ENCODE measurements around the gene ENKD1. TPM values are rescaled to one million over a fixed set of nuclear protein-coding genes. Genes with fewer than 3 reads are reported as not detected.
A peak's percentile ranks its signal among the peaks of the same experiment; 100 is the strongest.

The ENKD1 gene
- total RNA-seq, 1 donor from 2014 or later: 24.0 TPM

- Histone ChIP-seq H3K27me3 (ENCODE audit: control insufficient read depth, insufficient read depth, low read length) (no peaks in the 10 kb centered on the region), H3K36me3 (ENCODE audit: control insufficient read depth, insufficient read depth, low read length) (no peaks in the 10 kb centered on the region), H3K4me3 (ENCODE audit: low read depth, low read length) (no peak overlapping the region)
- DNase-seq (ENCODE audit: low read depth): peak; percentile 74
- TF ChIP-seq CTCF (IDR thresholded peaks at IDR 0.05; ENCODE audit: insufficient read depth, low read length, poor library complexity, severe bottlenecking): peak; percentile 92
Measured at GRCh38 chr16:67667817-67668494, 1.4 kb upstream of the ENKD1 start.

GRCh38 chr16:67667453-67667816, 885 bp upstream of the ENKD1 start:
- TF ChIP-seq CTCF (IDR thresholded peaks at IDR 0.05; ENCODE audit: insufficient read depth, low read length, poor library complexity, severe bottlenecking): no peak
- no peak for DNase-seq (ENCODE audit: low read depth)
- Histone ChIP-seq H3K4me3 (ENCODE audit: low read depth, low read length) (peak overlapping the region; percentile 61), H3K27me3 (ENCODE audit: control insufficient read depth, insufficient read depth, low read length) (no peaks in the 10 kb centered on the region), H3K36me3 (ENCODE audit: control insufficient read depth, insufficient read depth, low read length) (peaks cover 1% of the 10 kb centered on the region)

GRCh38 chr16:67666032-67666551, 458 bp downstream of the ENKD1 start:
- Histone ChIP-seq H3K36me3 (ENCODE audit: control insufficient read depth, insufficient read depth, low read length) (peaks cover 2% of the 10 kb centered on the region), H3K4me3 (ENCODE audit: low read depth, low read length) (peak overlapping the region; percentile 61), H3K27me3 (ENCODE audit: control insufficient read depth, insufficient read depth, low read length) (no peaks in the 10 kb centered on the region)
- TF ChIP-seq CTCF (IDR thresholded peaks at IDR 0.05; ENCODE audit: insufficient read depth, low read length, poor library complexity, severe bottlenecking): no peak
- no peak for DNase-seq (ENCODE audit: low read depth)

- H3K4me3 ChIP-seq (ENCODE audit: low read depth, low read length): peak overlapping the region; percentile 61
- no peak for DNase-seq (ENCODE audit: low read depth)
- TF ChIP-seq CTCF (IDR thresholded peaks at IDR 0.05; ENCODE audit: insufficient read depth, low read length, poor library complexity, severe bottlenecking): no peak
Measured at GRCh38 chr16:67665598-67665997, 952 bp downstream of the ENKD1 start.

GRCh38 chr16:67664871-67665270, 1.7 kb downstream of the ENKD1 start:
- no peak for TF ChIP-seq CTCF (IDR thresholded peaks at IDR 0.05; ENCODE audit: insufficient read depth, low read length, poor library complexity, severe bottlenecking)
- peaks cover 2% of the 10 kb centered on the region for H3K36me3 ChIP-seq (ENCODE audit: control insufficient read depth, insufficient read depth, low read length)

More at GRCh38 chr16:67665598-67665997, 952 bp downstream of the ENKD1 start:
- H3K27me3 ChIP-seq (ENCODE audit: control insufficient read depth, insufficient read depth, low read length): no peaks in the 10 kb centered on the region
- H3K36me3 ChIP-seq (ENCODE audit: control insufficient read depth, insufficient read depth, low read length): peaks cover 2% of the 10 kb centered on the region

GRCh38 chr16:67664258-67664657, 2.3 kb downstream of the ENKD1 start:
- TF ChIP-seq CTCF (IDR thresholded peaks at IDR 0.05; ENCODE audit: insufficient read depth, low read length, poor library complexity, severe bottlenecking): no peak
- DNase-seq (ENCODE audit: low read depth): no peak
- peaks cover 2% of the 10 kb centered on the region for H3K36me3 ChIP-seq (ENCODE audit: control insufficient read depth, insufficient read depth, low read length)
- no peak overlapping the region for H3K4me3 ChIP-seq (ENCODE audit: low read depth, low read length)
- H3K27me3 ChIP-seq (ENCODE audit: control insufficient read depth, insufficient read depth, low read length): no peaks in the 10 kb centered on the region

More at GRCh38 chr16:67664871-67665270, 1.7 kb downstream of the ENKD1 start:
- Histone ChIP-seq H3K27me3 (ENCODE audit: control insufficient read depth, insufficient read depth, low read length) (no peaks in the 10 kb centered on the region), H3K4me3 (ENCODE audit: low read depth, low read length) (no peak overlapping the region)
- no peak for DNase-seq (ENCODE audit: low read depth)

Measured in kidney epithelial cell (primary cell).